Sigmoid colon (tissue), 7 donors: Measurements from ENCODE around the gene GAPVD1. TPM values are rescaled to one million over a fixed set of nuclear protein-coding genes. Genes with fewer than 3 reads are reported as not detected.

ENCODE experiments used
- DNase-seq: peaks from one replicate; pipeline ENCODE4 v3.0.0-alpha.2; 2019
- H3K27ac ChIP-seq, 4 donors: fragments of 200-600 bp; sonication (generic); one replicate each; pipeline ENCODE4 v1.5.1; 2016 to 2019; ENCODE audit warnings: mild to moderate bottlenecking in 1 of 4
- H3K27me3 ChIP-seq, 3 donors: fragments of 200-600 bp; sonication (generic); one replicate each; pipeline ENCODE4 v1.5.1; 2019; ENCODE audit warnings: mild to moderate bottlenecking in 1 of 3
- H3K36me3 ChIP-seq, 4 donors: fragments of 200-600 bp; sonication (generic); one replicate each; pipeline ENCODE4 v1.5.1; 2016 to 2019
- H3K4me1 ChIP-seq, 4 donors: fragments of 200-600 bp; sonication (generic); one replicate each; pipeline ENCODE4 v1.5.1; 2017 to 2019
- H3K4me3 ChIP-seq, 4 donors: fragments of 200-600 bp; sonication (generic); one replicate each; pipeline ENCODE4 v1.5.1; 2017 to 2019; ENCODE audit warnings: mild to moderate bottlenecking in 2 of 4, moderate library complexity in 1 of 4
- H3K9me3 ChIP-seq, 4 donors: fragments of 200-600 bp in 3 of 4; sonication (generic) in 3 of 4; one replicate each; pipeline versions ENCODE4 v1.5.1 to v1.6.1; 2013 to 2019
- EP300 ChIP-seq, 4 donors: sonication (generic); formaldehyde crosslinking; IDR thresholded peaks; one replicate each; pipeline ENCODE4 v1.6.1; 2017; ENCODE audit warnings: antibody characterized with exemption in 4 of 4
- POLR2A ChIP-seq, 2 donors: fragments of 450-650 bp; IDR thresholded peaks; one replicate each; pipeline ENCODE4 v1.6.1; 2016; ENCODE audit warnings: antibody characterized with exemption in 2 of 2, mild to moderate bottlenecking in 2 of 2, moderate library complexity in 2 of 2
- POLR2AphosphoS5 ChIP-seq, 4 donors: sonication (generic); formaldehyde crosslinking; IDR thresholded peaks; one replicate each; pipeline ENCODE4 v1.6.1; 2017; ENCODE audit warnings: antibody characterized with exemption in 4 of 4
- WGBS, 2 donors: extraction: QIAGEN DNeasy Blood & Tissue Kit; methylation state at CpG; one replicate each; pipeline ENCODE4 v1.1.7; 2013; 5-methylcytosine and 5-hydroxymethylcytosine counted together
- intact Hi-C: fragments of 100-400 bp; cut with DNase I; formaldehyde crosslinking; loops from one replicate; pipeline ENCODE4 v1.15.1; 2023
- polyA plus RNA-seq, 3 donors: library from polyadenylated mRNA; stranded (reverse); fragments of 200-250 nt; gene quantifications; one replicate each; pipeline ENCODE4 v1.2.3, GENCODE V29; 2013
- total RNA-seq, 4 donors: library from RNA; depleted of rRNA; stranded (reverse); fragments of >200 nt; gene quantifications; one replicate each; pipeline ENCODE4 v1.1.0, GENCODE V29; 2016
- TF ChIP-seq, protein P1 (sequence below), 4 experiments: fragments of 450-650 bp in 3 of 4; fragments of 200-600 bp in 1 of 4; IDR thresholded peaks; one replicate each; pipeline ENCODE4 v1.5.1; 2016 to 2019; ENCODE audit warnings: antibody characterized with exemption in 4 of 4, mild to moderate bottlenecking in 3 of 4, moderate library complexity in 2 of 4
- donor health status: healthy with polysubstance abuse.
- donor health status: Bipolar disorder and iron deficiency.
- donor health status: healthy.

GAPVD1 gene
- total and polyA plus RNA-seq, 7 donors: 3.0 to 182 (median 44.9) TPM

DNA sequence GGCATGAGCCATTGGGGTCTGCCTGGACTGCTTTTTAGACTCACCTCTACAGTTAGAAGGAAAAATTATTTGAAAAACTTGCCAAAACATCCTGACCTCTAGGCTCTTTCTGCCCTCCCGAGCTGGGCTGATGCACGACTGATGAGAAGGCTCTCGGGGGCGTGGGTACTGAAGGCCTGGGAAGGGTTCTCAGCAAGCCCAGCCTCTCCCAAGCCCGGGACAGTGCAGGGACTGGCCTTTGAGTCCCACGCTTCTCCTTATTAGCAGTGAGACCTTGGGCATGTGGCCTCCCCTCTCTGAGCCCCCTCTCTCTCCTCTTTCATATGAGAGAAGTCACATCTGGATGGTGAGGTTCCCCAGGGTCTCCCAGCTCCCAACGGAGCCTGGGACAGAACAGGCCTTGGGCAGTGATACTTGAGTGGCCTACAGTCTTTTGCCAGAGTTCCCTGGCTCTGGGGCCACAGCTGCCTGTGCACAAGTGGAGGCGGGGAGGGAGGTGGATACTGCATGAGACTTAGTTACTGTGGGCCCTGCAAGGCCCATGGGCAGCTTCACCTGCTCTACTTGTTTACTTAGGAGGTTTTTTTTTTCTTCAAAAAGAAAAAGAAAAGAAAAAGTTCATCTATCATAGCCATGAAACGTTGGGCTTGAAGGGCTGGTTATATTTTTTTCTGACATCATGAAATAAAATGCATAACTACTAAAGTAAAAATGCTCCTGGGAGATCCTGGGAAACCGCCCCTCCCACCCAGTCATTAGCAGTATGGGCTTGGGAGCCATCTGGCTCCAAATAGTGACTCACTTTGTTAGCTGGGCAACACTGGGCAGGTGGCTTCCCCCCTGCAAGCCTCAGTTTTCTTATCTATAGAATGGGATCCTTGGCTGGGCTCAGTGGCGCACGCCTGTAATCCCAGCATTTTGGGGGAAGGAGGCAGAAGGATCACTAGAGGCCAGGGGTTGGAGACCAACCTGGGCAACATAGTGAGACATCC lies 139.4 kb downstream of the GAPVD1 start:
- TF ChIP-seq POLR2A (IDR thresholded peaks at IDR 0.05) (no peak), POLR2AphosphoS5 (IDR thresholded peaks at IDR 0.05) (no peak), EP300 (IDR thresholded peaks at IDR 0.05) (no peak)
- TF ChIP-seq, protein P1, sequence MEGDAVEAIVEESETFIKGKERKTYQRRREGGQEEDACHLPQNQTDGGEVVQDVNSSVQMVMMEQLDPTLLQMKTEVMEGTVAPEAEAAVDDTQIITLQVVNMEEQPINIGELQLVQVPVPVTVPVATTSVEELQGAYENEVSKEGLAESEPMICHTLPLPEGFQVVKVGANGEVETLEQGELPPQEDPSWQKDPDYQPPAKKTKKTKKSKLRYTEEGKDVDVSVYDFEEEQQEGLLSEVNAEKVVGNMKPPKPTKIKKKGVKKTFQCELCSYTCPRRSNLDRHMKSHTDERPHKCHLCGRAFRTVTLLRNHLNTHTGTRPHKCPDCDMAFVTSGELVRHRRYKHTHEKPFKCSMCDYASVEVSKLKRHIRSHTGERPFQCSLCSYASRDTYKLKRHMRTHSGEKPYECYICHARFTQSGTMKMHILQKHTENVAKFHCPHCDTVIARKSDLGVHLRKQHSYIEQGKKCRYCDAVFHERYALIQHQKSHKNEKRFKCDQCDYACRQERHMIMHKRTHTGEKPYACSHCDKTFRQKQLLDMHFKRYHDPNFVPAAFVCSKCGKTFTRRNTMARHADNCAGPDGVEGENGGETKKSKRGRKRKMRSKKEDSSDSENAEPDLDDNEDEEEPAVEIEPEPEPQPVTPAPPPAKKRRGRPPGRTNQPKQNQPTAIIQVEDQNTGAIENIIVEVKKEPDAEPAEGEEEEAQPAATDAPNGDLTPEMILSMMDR (IDR thresholded peaks at IDR 0.05): no peak
- no peaks in the 10 kb centered on the region for H3K9me3 ChIP-seq
- 82 to 84% methylated on average over 12 of the region's 12 CpGs for WGBS, 2 donors
- no peaks in the 10 kb centered on the region for H3K27me3 ChIP-seq
- DNase-seq: no peak
- intact Hi-C loops: no loop called here
- no peak overlapping the region for H3K27ac ChIP-seq
- H3K4me1 ChIP-seq: no peaks in the 10 kb centered on the region
- no peaks in the 10 kb centered on the region for H3K36me3 ChIP-seq
- no peak overlapping the region for H3K4me3 ChIP-seq

DNA sequence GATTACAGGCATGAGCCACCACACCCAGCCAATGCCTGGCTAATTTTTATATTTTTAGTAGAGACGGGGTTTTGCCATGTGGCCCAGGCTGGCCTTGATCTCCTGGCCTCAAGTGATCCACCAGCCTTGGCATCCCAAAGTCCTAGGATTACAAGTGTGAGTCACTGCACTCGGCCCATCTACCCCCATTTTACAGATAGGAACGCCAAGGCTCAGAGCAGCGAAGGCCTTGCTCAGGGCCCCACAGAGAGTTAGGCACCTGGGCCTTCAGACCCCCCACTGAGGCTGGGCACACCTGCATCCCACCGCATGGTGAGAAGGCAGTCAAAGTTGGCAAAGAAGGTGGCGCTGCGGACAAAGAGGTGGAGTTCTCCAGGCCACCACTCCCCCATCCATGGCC lies 143.1 kb downstream of the GAPVD1 start:
- DNase-seq: no peak
- no peaks in the 10 kb centered on the region for H3K36me3 ChIP-seq
- TF ChIP-seq POLR2AphosphoS5 (IDR thresholded peaks at IDR 0.05): no peak
- no peak for TF ChIP-seq POLR2A (IDR thresholded peaks at IDR 0.05)
- no peak overlapping the region for H3K4me3 ChIP-seq
- no peaks in the 10 kb centered on the region for H3K27me3 ChIP-seq
- no peak overlapping the region for H3K27ac ChIP-seq
- peaks cover 0 to 18% (median 13%) of the 10 kb centered on the region in 4 donors for H3K4me1 ChIP-seq
- WGBS, 2 donors: 84 to 93% methylated on average over 7 of the region's 7 CpGs
- intact Hi-C loops: loop anchor here (5.0 kb wide), 4 partner anchors 153 to 993 kb away; partner anchors contain the start of gene PBX3
- H3K9me3 ChIP-seq: no peaks in the 10 kb centered on the region

DNA sequence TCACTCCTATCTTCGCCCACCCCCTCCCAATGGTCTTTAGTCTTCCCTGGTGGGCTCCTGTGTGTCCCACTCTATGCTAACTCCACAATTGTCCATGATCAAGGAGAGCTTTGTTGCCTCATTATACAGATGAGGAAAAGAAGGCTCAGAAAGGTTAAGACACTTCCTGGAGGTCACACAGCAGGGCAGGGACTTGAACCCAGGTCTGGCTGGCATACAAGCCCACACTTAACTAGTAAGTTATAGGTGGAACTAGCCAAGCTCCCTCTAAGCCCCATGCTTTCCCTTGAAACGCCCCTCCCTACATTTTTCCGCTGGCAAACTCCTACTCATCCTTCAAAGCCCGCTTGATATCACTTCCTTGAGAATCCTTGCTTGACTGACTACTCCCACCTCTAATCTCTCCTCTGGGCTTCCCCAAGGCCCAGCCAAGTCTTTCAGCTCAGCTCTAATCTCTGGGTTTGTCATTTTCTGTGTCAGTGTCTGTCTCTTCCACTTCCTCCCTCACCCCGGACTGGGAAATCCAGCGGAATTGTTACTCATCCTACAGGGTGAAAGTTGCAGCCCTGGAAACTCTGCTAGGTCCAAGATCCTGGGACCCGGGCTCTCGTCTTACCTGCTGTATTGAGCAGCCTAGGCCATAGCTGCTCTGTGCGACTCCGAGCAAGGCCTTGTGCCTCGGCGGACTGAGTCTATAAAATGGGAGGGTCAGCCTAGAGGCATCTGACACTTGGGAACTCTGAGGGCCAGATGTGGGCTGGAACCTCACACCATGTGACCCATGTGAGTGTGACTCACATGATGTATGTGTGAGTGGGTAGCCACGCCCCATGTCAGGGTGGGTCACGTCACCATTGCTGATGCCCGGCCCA lies 144.5 kb downstream of the GAPVD1 start:
- WGBS, 2 donors: 78 to 91% methylated on average over 15 of the region's 15 CpGs
- Histone ChIP-seq H3K4me1 (peaks cover 0 to 18% (median 13%) of the 10 kb centered on the region in 4 donors), H3K4me3 (no peak overlapping the region), H3K27me3 (no peaks in the 10 kb centered on the region), H3K27ac (no peak overlapping the region), H3K9me3 (no peaks in the 10 kb centered on the region), H3K36me3 (no peaks in the 10 kb centered on the region)
- TF ChIP-seq, protein P1 (IDR thresholded peaks at IDR 0.05): no peak
- TF ChIP-seq EP300 (IDR thresholded peaks at IDR 0.05) (no peak), POLR2AphosphoS5 (IDR thresholded peaks at IDR 0.05) (no peak), POLR2A (IDR thresholded peaks at IDR 0.05) (no peak)
- DNase-seq: no peak
- intact Hi-C loops: loop anchor here (5.0 kb wide), 4 partner anchors 151 to 991 kb away; partner anchors contain the start of gene PBX3

DNA sequence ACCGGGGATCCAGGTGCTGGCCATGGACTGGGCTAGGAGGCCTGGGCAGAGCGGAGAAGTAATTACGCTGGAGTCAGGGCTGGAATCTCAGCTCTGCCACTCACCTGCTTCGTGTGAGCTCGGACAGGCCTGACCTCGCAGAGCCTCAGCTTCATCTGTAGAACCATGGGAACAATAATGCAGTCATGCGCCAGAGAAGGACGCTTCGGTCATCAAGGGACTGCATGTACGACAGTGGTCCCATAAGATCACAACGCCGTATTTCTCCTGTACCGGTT lies 145.1 kb downstream of the GAPVD1 start:
- H3K4me3 ChIP-seq: no peak overlapping the region
- no peaks in the 10 kb centered on the region for H3K27me3 ChIP-seq
- peaks cover 0 to 18% (median 13%) of the 10 kb centered on the region in 4 donors for H3K4me1 ChIP-seq
- intact Hi-C loops: loop anchor here (5.0 kb wide), 4 partner anchors 151 to 991 kb away; partner anchors contain the start of gene PBX3
- 88 to 95% methylated on average over 13 of the region's 13 CpGs for WGBS, 2 donors
- H3K9me3 ChIP-seq: no peaks in the 10 kb centered on the region
- no peaks in the 10 kb centered on the region for H3K36me3 ChIP-seq
- no peak overlapping the region for H3K27ac ChIP-seq
- TF ChIP-seq, protein P1 (IDR thresholded peaks at IDR 0.05): no peak
- TF ChIP-seq POLR2A (IDR thresholded peaks at IDR 0.05): no peak
- TF ChIP-seq POLR2AphosphoS5 (IDR thresholded peaks at IDR 0.05): no peak
- TF ChIP-seq EP300 (IDR thresholded peaks at IDR 0.05): no peak
- no peak for DNase-seq
